PFSK-1 (cell line): ENCODE measurements around the gene PLPPR5.

Experiments used
- FOXP2 ChIP-seq: optimal IDR thresholded peaks from 2 replicates; pipeline ENCODE3; 2011; ENCODE audit warnings: borderline replicate concordance, control low read depth, inconsistent platforms; ENCODE audit not compliant: insufficient read depth; ENCODE audit errors: extremely low read length, extremely low read depth
- POLR2AphosphoS5 ChIP-seq: IDR thresholded peaks from 2 replicates; pipeline ENCODE4 v1.6.1; 2012; ENCODE audit warnings: low read depth, mild to moderate bottlenecking, control low read depth, low read length, moderate library complexity
- REST ChIP-seq, 2 experiments: IDR thresholded peaks; 2 replicates each; pipeline versions ENCODE4 v1.6.1 to v1.8.0; 2011 to 2012; ENCODE audit warnings: low read depth in 2 of 2, low read length in 2 of 2, control low read depth in 1 of 2, inconsistent platforms in 1 of 2, mild to moderate bottlenecking in 1 of 2, moderate library complexity in 1 of 2; ENCODE audit not compliant: insufficient read depth in 1 of 2
- SIN3A ChIP-seq: IDR thresholded peaks from 2 replicates; pipeline ENCODE4 v1.6.1; 2012; ENCODE audit warnings: mild to moderate bottlenecking, low read length, moderate library complexity, borderline replicate concordance; ENCODE audit not compliant: insufficient read depth
- TAF1 ChIP-seq: IDR thresholded peaks from 2 replicates; pipeline ENCODE4 v1.6.1; 2012; ENCODE audit warnings: low read length, control low read depth, borderline replicate concordance; ENCODE audit not compliant: insufficient read depth

PLPPR5 gene

DNA sequence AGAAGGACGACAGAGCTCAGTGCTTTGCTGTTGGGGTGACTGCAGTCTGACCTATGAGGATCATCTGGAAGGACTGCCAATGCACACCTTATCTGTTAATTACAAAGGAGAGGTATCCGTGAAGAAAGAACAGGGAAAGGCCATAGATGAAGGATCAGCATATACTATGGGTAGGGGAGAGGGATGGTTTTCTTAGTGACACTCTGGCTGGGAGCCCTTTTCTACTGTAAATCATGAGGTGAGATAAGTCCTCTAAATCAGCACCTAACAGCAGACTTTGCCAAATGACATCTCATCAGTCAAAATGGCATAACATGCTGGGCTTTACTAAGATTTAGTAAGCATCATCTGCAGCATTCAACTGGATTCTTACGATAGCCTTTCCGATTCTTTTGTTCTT lies 100.0 kb downstream of the PLPPR5 start:
- TF ChIP-seq TAF1: no peak
- no peak for TF ChIP-seq SIN3A
- TF ChIP-seq REST (IDR thresholded peaks at IDR 0.05; ENCODE audit: insufficient read depth in 1 of 2, low read depth in 2 of 2, low read length in 2 of 2): no peak
- no peak for TF ChIP-seq POLR2AphosphoS5
- TF ChIP-seq FOXP2: no peak

DNA sequence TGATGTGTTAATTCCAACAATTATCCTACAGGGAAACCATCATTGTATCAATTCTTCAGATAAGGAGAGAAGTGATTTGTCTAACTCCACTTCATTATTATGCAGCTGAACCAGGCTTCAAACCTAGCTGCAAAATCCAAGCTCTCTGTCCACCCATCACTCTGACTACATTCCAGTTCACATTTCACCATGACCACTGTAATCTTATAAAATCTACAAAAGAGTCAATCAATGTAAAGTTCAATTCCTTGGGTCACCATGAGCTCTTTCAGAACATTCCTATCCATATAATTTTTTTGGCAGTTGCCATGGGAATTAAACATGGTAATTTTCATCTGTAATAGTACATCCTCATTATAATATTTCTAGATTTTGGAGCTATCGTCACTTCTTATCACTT lies 100.9 kb downstream of the PLPPR5 start:
- TF ChIP-seq REST (IDR thresholded peaks at IDR 0.05; ENCODE audit: insufficient read depth in 1 of 2, low read depth in 2 of 2, low read length in 2 of 2) (no peak), POLR2AphosphoS5 (no peak), TAF1 (no peak), SIN3A (no peak), FOXP2 (no peak)

GRCh38 chr1:98903261-98903660 lies 101.4 kb downstream of the PLPPR5 start:
- no peak for TF ChIP-seq REST (IDR thresholded peaks at IDR 0.05; ENCODE audit: insufficient read depth in 1 of 2, low read depth in 2 of 2, low read length in 2 of 2)

- TF ChIP-seq REST (IDR thresholded peaks at IDR 0.05; ENCODE audit: insufficient read depth in 1 of 2, low read depth in 2 of 2, low read length in 2 of 2) (no peak), TAF1 (no peak)
Observed at GRCh38 chr1:98898940-98899339, 105.7 kb downstream of the PLPPR5 start.

GRCh38 chr1:98897479-98897878 lies 107.2 kb downstream of the PLPPR5 start:
- TF ChIP-seq TAF1: no peak
- TF ChIP-seq POLR2AphosphoS5: no peak
- TF ChIP-seq REST (IDR thresholded peaks at IDR 0.05; ENCODE audit: insufficient read depth in 1 of 2, low read depth in 2 of 2, low read length in 2 of 2): no peak
- no peak for TF ChIP-seq FOXP2
- TF ChIP-seq SIN3A: no peak
